ENCODE data around the gene PHETA1. TPM values are rescaled to one million over a fixed set of nuclear protein-coding genes. Genes with fewer than 3 reads are reported as not detected.

Gene PHETA1
- total and polyA plus RNA-seq, 2 of the 13 experiments (the other 11 are each of a cell fraction or from before 2014, with no cell fraction given), result 11.3 to 20.8 TPM

GRCh38 chr12:111361073-111361716 is 7.7 kb downstream of the PHETA1 start (continued):
- TF ChIP-seq ZNF251 (CRISPR knock-in tag; IDR thresholded peaks at IDR 0.05) (no peak), HIC2 (CRISPR knock-in tag; IDR thresholded peaks at IDR 0.05; ENCODE audit: low read depth) (no peak), ZFAT (CRISPR knock-in tag; conservative IDR thresholded peaks at IDR 0.05) (no peak), HMGXB3 (CRISPR knock-in tag; IDR thresholded peaks at IDR 0.05; ENCODE audit: borderline replicate concordance) (no peak), ZNF772 (CRISPR knock-in tag; IDR thresholded peaks at IDR 0.05) (0 out of 2 replicates have a peak, but pooled peaks have one; percentile 36), ZNF496 (CRISPR knock-in tag; IDR thresholded peaks at IDR 0.05; ENCODE audit: insufficient replicate concordance) (no peak), PAXIP1 (CRISPR knock-in tag; conservative IDR thresholded peaks at IDR 0.05) (peak; percentile 59), HOXA5 (CRISPR knock-in tag; IDR thresholded peaks at IDR 0.05) (0 out of 2 replicates have a peak, but pooled peaks have one; percentile 14), MYPOP (CRISPR knock-in tag; IDR thresholded peaks at IDR 0.05) (0 out of 2 replicates have a peak, but pooled peaks have one; percentile 27), ZNF503 (CRISPR knock-in tag; IDR thresholded peaks at IDR 0.05) (no peak), ZNF800 (CRISPR knock-in tag; IDR thresholded peaks at IDR 0.05) (0 out of 2 replicates have a peak, but pooled peaks have one; percentile 33), ZNF20 (CRISPR knock-in tag; IDR thresholded peaks at IDR 0.05) (no peak)
